ENCODE data around the gene ZNF827. TPM values are rescaled to one million over a fixed set of nuclear protein-coding genes. Genes with fewer than 3 reads are reported as not detected.

ZNF827 gene
- total and polyA plus RNA-seq, 10 donors: 3.3 to 31.6 (median 16.1) TPM

DNA sequence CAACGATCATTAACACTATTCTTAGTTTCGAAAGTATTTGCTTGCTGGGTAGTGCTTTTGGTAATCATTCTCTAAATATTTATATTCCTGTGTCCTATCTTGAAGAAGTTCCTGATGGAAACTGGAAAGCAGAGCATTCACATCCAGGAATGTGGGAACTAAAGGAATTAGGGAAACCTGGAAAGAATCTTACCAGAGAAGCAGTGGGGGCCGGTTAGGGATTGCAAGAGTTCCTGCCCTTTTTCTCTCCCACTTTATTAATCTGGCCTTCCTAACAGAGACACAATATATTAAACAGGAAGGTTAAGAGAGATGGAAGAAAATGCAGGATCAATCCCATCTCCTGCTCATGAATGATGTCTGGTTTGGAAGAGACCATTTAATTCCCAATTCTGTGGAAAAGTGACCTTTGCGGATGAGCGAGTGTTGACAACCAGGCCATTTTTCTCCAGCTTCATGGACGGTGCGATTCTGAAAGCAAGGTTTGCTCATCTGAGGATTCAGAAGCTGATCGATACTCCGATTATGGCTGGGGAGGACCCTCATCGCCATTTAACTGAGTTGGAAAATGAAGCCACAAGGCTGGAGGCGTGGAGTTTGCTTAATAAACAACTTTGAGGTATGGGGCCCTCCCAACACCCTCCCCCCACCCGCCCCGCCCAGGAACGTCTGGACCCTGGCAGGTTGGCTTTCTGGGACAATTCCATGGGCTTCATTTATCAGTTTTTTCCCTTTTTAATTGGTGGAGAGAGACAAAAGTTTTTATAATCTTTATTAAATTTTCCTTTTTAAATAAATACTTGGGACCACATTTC is 206.4 kb downstream of the ZNF827 start:
- no peak for DNase-seq
- 66 to 72% (median 68%) methylated on average over 14 of the region's 14 CpGs for WGBS, 5 donors
- H3K4me3 ChIP-seq: peak overlapping the region; percentile 44 to 74 (median 56)
- H3K4me1 ChIP-seq: peaks cover 0 to 28% (median 11%) of the 10 kb centered on the region in 6 donors
- TF ChIP-seq POLR2AphosphoS5 (IDR thresholded peaks at IDR 0.05) (no peak), POLR2A (IDR thresholded peaks at IDR 0.05) (no peak)
- TF ChIP-seq, protein P1, sequence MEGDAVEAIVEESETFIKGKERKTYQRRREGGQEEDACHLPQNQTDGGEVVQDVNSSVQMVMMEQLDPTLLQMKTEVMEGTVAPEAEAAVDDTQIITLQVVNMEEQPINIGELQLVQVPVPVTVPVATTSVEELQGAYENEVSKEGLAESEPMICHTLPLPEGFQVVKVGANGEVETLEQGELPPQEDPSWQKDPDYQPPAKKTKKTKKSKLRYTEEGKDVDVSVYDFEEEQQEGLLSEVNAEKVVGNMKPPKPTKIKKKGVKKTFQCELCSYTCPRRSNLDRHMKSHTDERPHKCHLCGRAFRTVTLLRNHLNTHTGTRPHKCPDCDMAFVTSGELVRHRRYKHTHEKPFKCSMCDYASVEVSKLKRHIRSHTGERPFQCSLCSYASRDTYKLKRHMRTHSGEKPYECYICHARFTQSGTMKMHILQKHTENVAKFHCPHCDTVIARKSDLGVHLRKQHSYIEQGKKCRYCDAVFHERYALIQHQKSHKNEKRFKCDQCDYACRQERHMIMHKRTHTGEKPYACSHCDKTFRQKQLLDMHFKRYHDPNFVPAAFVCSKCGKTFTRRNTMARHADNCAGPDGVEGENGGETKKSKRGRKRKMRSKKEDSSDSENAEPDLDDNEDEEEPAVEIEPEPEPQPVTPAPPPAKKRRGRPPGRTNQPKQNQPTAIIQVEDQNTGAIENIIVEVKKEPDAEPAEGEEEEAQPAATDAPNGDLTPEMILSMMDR (IDR thresholded peaks at IDR 0.05 in 8 of 11, conservative IDR thresholded peaks at IDR 0.05 in 3 of 11): no peak
- intact Hi-C loops (cut with DNase I; ENCODE audit: low total_unique reads): no loop called here
- no peaks in the 10 kb centered on the region for H3K36me3 ChIP-seq
- H3K9me3 ChIP-seq: no peaks in the 10 kb centered on the region
- H3K27ac ChIP-seq: peak overlapping the region; percentile 67 to 89 (median 86)
- H3K27me3 ChIP-seq (replicated peaks in 1 of 7): no peaks in the 10 kb centered on the region

GRCh38 chr4:145731028-145731427 is 207.6 kb downstream of the ZNF827 start:
- H3K4me3 ChIP-seq: no peak overlapping the region
- no peaks in the 10 kb centered on the region for H3K9me3 ChIP-seq
- no peak overlapping the region for H3K27ac ChIP-seq
- DNase-seq: no peak
- H3K27me3 ChIP-seq (replicated peaks in 1 of 7): no peaks in the 10 kb centered on the region
- H3K36me3 ChIP-seq: no peaks in the 10 kb centered on the region
- intact Hi-C loops (cut with DNase I; ENCODE audit: low total_unique reads): no loop called here
- 81 to 95% (median 93%) methylated on average over 1 of the region's 1 CpG for WGBS, 5 donors
- no peak for TF ChIP-seq POLR2AphosphoS5 (IDR thresholded peaks at IDR 0.05)
- TF ChIP-seq POLR2A (IDR thresholded peaks at IDR 0.05): no peak
- TF ChIP-seq, protein P1 (IDR thresholded peaks at IDR 0.05 in 8 of 11, conservative IDR thresholded peaks at IDR 0.05 in 3 of 11): no peak
- H3K4me1 ChIP-seq: peaks cover 0 to 22% (median 11%) of the 10 kb centered on the region in 6 donors

GRCh38 chr4:145730026-145730425 is 208.6 kb downstream of the ZNF827 start:
- intact Hi-C loops (cut with DNase I; ENCODE audit: low total_unique reads): no loop called here
- Histone ChIP-seq H3K4me1 (peaks cover 0 to 22% (median 11%) of the 10 kb centered on the region in 6 donors), H3K4me3 (no peak overlapping the region), H3K27ac (no peak overlapping the region), H3K36me3 (no peaks in the 10 kb centered on the region), H3K9me3 (no peaks in the 10 kb centered on the region), H3K27me3 (replicated peaks in 1 of 7) (no peaks in the 10 kb centered on the region)
- WGBS, 5 donors: 87 to 94% (median 89%) methylated on average over 5 of the region's 5 CpGs
- no peak for DNase-seq
- TF ChIP-seq POLR2A (IDR thresholded peaks at IDR 0.05) (no peak), POLR2AphosphoS5 (IDR thresholded peaks at IDR 0.05) (no peak)
- TF ChIP-seq, protein P1 (IDR thresholded peaks at IDR 0.05 in 8 of 11, conservative IDR thresholded peaks at IDR 0.05 in 3 of 11): no peak

GRCh38 chr4:145723336-145723735 is 215.3 kb downstream of the ZNF827 start:
- TF ChIP-seq, protein P1 (IDR thresholded peaks at IDR 0.05 in 8 of 11, conservative IDR thresholded peaks at IDR 0.05 in 3 of 11): no peak
- WGBS, 5 donors: 87 to 96% (median 94%) methylated on average over 2 of the region's 2 CpGs

More at GRCh38 chr4:145723336-145723735, 215.3 kb downstream of the ZNF827 start:
- H3K27me3 ChIP-seq (replicated peaks in 1 of 7): no peaks in the 10 kb centered on the region
- no peaks in the 10 kb centered on the region for H3K36me3 ChIP-seq
- H3K4me3 ChIP-seq: no peak overlapping the region
- no peak overlapping the region for H3K27ac ChIP-seq
- H3K9me3 ChIP-seq: no peaks in the 10 kb centered on the region
- intact Hi-C loops (cut with DNase I; ENCODE audit: low total_unique reads): no loop called here
- peaks cover 0 to 7% (median 0%) of the 10 kb centered on the region in 6 donors for H3K4me1 ChIP-seq
- DNase-seq: no peak

All from spleen (tissue), 11 donors.